T-helper 1 cell (primary cell): ENCODE data around the gene FGD6.
A peak's percentile ranks its signal among the peaks of the same experiment; 100 is the strongest.

Source experiments
- DNase-seq, 5 donors: peaks; one replicate each; pipeline ENCODE4 v3.0.0-alpha.2; 2012 to 2020

FGD6 gene

DNA sequence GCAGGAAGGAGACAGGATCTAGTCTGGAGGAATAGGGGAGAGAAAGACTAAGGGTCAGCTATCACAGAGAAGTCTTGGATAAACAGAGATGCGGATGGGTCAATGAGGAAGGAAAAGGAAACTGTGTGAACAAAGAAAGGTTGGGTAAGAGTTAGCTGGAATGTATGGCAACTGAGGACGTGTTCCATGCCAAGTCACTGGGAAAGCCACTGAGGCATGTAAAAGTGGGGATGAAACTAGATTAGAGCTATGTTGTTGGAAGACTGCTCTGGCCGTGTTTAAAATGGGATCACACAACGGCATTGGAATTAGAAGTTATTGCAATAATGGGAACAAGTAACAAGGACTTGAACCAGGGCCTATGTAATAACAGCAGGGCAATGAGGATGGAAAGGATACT, 139.9 kb downstream of the FGD6 start:
- no peak for DNase-seq

- no peak for DNase-seq
Measured at GRCh38 chr12:95074766-95075165, 142.5 kb downstream of the FGD6 start.

- no peak for DNase-seq
Measured at GRCh38 chr12:95073698-95074520, 143.4 kb downstream of the FGD6 start.

- peak; percentile 89 to 95 (median 90) for DNase-seq
Measured at GRCh38 chr12:95072900-95073697, 144.2 kb downstream of the FGD6 start, which contains the start of gene NR2C1. NR2C1 (minus strand) TSS chr12:95073618; CDS start chr12:95067384, 6,234 bp downstream.

DNA sequence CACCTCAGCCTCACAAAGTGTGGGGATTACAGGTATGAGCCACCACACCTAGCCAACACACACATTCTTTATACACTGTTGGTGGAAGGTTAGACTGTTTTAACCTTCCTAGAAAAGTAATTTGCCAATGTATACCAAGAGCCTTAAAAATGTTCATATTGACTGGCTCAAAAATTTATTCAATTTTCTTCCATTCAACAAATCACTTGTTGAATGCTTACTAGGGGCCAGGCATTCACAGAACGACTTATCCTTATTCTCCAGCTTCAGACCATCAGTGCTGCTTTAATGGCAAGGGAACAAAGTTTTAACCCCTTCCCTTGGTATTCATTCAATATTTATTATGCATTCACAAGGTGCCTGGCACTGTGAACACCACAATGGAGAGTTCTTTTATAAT, 146.9 kb downstream of the FGD6 start:
- no peak for DNase-seq

- no peak for DNase-seq
Measured at GRCh38 chr12:95066091-95066855, 151.0 kb downstream of the FGD6 start.

GRCh38 chr12:95060951-95061350, 156.3 kb downstream of the FGD6 start:
- no peak for DNase-seq

DNA sequence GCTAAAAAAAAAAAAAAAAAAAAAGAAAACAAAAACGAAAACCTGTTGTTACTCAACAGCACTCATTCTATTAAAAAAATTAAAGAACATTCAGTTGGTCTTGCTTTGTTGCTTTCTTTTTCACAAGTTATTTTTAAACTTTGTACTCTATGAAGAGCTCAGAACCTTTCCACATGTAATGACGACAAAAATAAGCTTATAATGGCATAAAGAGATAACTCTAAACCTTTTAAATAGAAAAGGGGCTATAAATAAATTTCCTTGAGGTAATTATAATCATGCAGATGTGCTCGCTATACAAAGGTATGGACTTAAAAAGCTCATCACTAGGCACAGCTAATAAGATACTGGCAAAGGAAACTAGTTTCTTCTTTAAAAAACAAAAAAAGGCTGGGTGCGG, 157.3 kb downstream of the FGD6 start:
- DNase-seq = no peak

DNA sequence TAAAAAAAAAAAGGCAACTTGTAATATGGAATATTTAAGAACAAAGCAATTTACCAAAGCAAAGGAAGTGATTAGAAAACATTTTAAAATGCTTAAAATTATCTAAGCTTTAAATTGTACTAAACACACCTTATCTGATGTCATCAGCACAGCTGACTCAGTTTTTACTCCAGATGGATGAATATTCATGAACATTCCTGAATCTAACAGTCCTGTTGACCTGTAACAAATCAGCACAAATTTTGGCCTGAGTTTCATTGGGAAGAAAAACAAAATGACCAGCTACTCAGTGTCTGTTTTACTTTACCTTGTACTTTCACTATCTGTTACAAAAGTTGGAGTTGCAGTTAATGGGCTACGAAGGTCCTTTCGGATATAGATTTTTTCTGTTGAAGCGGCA, 159.8 kb downstream of the FGD6 start:
- no peak for DNase-seq

DNA sequence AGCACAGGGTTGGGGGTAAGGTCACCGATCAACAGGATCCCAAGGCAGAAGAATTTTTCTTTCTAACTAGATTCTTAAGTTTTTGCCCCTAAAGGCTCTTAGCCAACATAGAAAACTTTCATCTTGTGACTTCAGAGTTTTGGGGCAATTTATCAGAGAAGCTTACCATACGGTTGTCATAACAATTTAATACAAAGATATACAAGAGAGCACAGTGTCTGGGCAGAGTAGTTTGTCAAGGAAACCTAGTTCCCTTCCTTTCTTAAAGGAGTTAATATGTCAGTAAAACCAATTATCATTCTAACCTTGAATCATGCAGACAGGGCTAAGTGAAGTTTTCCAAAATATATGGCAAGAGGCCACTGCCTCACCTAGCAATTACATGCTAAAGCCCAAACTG, 162.2 kb downstream of the FGD6 start:
- no peak for DNase-seq

- no peak for DNase-seq
Measured at GRCh38 chr12:95054206-95054605, 163.1 kb downstream of the FGD6 start.

GRCh38 chr12:95051241-95051640, 166.0 kb downstream of the FGD6 start:
- no peak for DNase-seq

DNA sequence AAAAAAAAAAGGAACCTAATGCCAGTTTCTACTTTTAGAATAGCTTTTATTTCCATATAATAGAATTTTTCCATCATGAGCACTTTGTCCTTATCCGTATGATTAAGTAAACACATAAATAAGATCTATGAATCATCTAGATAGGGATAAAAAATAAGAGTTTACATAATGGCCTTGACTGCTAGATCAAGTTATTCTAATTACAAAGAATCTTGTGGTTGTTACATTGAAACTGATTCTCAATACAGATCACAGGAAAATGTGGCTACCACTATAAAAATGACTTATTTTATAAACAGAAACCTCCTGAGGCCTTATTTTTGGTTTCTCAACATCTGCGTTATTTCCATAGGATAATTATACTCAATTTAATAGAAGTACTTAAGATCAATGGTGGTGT, 179.4 kb downstream of the FGD6 start:
- peak in 1 of 5 donors; percentile 13 for DNase-seq

DNA sequence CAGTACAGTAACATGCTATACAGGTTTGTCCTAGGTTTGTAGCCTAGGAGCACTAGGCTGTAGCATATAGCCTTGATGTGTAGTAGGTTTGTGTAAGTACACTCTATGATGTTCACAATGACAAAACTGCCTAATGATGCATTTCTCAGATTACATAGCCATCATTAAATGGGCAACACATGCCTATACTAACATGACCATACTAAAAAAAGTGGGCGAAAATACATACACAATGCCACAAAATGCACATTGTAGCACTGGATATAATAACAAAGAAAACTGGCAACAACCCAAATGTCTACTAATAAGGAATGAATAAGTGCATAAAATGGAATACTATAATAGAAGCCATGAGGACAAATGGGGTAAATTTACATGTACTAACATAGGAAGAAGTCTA, 182.5 kb downstream of the FGD6 start:
- DNase-seq = no peak
